Parathyroid adenoma (tissue), 2 donors: ENCODE results near the gene NR2C1.

Experiments used
- H2AFZ ChIP-seq: fragments of 300-600 bp; sonication (generic); one replicate; pipeline ENCODE4 v1.7.0; 2017; ENCODE audit warnings: antibody characterized with exemption, mild to moderate bottlenecking
- H3K27ac ChIP-seq: fragments of 300-600 bp; sonication (generic); one replicate; pipeline ENCODE4 v1.7.0; 2017
- H3K27me3 ChIP-seq: fragments of 300-600 bp; sonication (generic); one replicate; pipeline ENCODE4 v1.7.0; 2017; ENCODE audit warnings: low read length; ENCODE audit not compliant: control insufficient read depth, insufficient read depth
- H3K36me3 ChIP-seq: fragments of 300-600 bp; sonication (generic); one replicate; pipeline ENCODE4 v1.7.0; 2017; ENCODE audit warnings: low read length; ENCODE audit not compliant: control insufficient read depth, insufficient read depth
- H3K4me1 ChIP-seq: fragments of 300-600 bp; sonication (generic); one replicate; pipeline ENCODE4 v1.7.0; 2017; ENCODE audit warnings: control low read depth
- H3K4me2 ChIP-seq: fragments of 300-600 bp; sonication (generic); one replicate; pipeline ENCODE4 v1.7.0; 2017; ENCODE audit warnings: low read length
- H3K4me3 ChIP-seq: fragments of 300-600 bp; sonication (generic); one replicate; pipeline ENCODE4 v1.7.0; 2017; ENCODE audit warnings: low read depth, low read length
- H3K79me2 ChIP-seq: fragments of 300-600 bp; sonication (generic); one replicate; pipeline ENCODE4 v1.7.0; 2017; ENCODE audit warnings: control low read depth
- H3K9ac ChIP-seq: fragments of 300-600 bp; sonication (generic); one replicate; pipeline ENCODE4 v1.7.0; 2017; ENCODE audit warnings: mild to moderate bottlenecking
- H3K9me3 ChIP-seq: fragments of 300-600 bp; sonication (generic); one replicate; pipeline ENCODE4 v1.7.0; 2017; ENCODE audit warnings: low read length; ENCODE audit not compliant: control insufficient read depth
- CTCF ChIP-seq: fragments of 300-600 bp; sonication (generic); IDR thresholded peaks from one replicate; pipeline ENCODE4 v1.7.0; 2017; ENCODE audit warnings: antibody characterized with exemption, mild to moderate bottlenecking
- donor health status: primary hyperparathyroidism.

NR2C1 gene

GRCh38 chr12:95003213-95003920 lies 70.1 kb downstream of the NR2C1 start, which contains the start of gene NDUFA12:
NDUFA12 (minus strand) TSS chr12:95003697; CDS start chr12:95003680, 17 bp downstream.
- peak within 1 kb of the TSS; percentile 56 for H3K9ac ChIP-seq
- peak within 1 kb of the TSS; percentile 81 for H2AFZ ChIP-seq
- peak within 1 kb of the TSS; percentile 81 for H3K4me3 ChIP-seq
- peak within 1 kb of the TSS; percentile 82 for H3K27ac ChIP-seq
- H3K4me1 ChIP-seq = no peaks in the 10 kb centered on the region
- no peaks in the 10 kb centered on the region for H3K27me3 ChIP-seq
- no peak for TF ChIP-seq CTCF
- H3K4me2 ChIP-seq = peak within 1 kb of the TSS; percentile 56
- no peaks in the 10 kb centered on the region for H3K9me3 ChIP-seq
- no peaks in the 10 kb centered on the region for H3K36me3 ChIP-seq
- peaks cover 12% of the 10 kb centered on the region for H3K79me2 ChIP-seq

GRCh38 chr12:95002754-95003153 lies 70.7 kb downstream of the NR2C1 start:
- Histone ChIP-seq H3K4me1 (no peaks in the 10 kb centered on the region), H3K79me2 (peaks cover 12% of the 10 kb centered on the region), H3K36me3 (no peaks in the 10 kb centered on the region), H3K4me3 (peak overlapping the region; percentile 81), H3K27me3 (no peaks in the 10 kb centered on the region), H3K9me3 (no peaks in the 10 kb centered on the region), H3K9ac (peak overlapping the region; percentile 56), H3K4me2 (peak overlapping the region; percentile 56), H3K27ac (peak overlapping the region; percentile 82), H2AFZ (peak overlapping the region; percentile 81)
- TF ChIP-seq CTCF = no peak

GRCh38 chr12:94998326-94998725 lies 75.1 kb downstream of the NR2C1 start:
- Histone ChIP-seq H3K4me2 (no peak overlapping the region), H3K4me3 (no peak overlapping the region), H2AFZ (no peak overlapping the region), H3K27ac (no peak overlapping the region), H3K4me1 (no peaks in the 10 kb centered on the region), H3K79me2 (peaks cover 15% of the 10 kb centered on the region), H3K9ac (no peak overlapping the region), H3K36me3 (no peaks in the 10 kb centered on the region), H3K27me3 (no peaks in the 10 kb centered on the region), H3K9me3 (no peaks in the 10 kb centered on the region)
- no peak for TF ChIP-seq CTCF

GRCh38 chr12:94997726-94998125 lies 75.7 kb downstream of the NR2C1 start:
- Histone ChIP-seq H3K36me3 (no peaks in the 10 kb centered on the region), H3K4me1 (no peaks in the 10 kb centered on the region), H3K9me3 (no peaks in the 10 kb centered on the region), H2AFZ (no peak overlapping the region), H3K27ac (no peak overlapping the region), H3K27me3 (no peaks in the 10 kb centered on the region), H3K4me3 (no peak overlapping the region), H3K79me2 (peaks cover 10% of the 10 kb centered on the region), H3K9ac (no peak overlapping the region), H3K4me2 (no peak overlapping the region)
- TF ChIP-seq CTCF = no peak

GRCh38 chr12:94997061-94997460 lies 76.4 kb downstream of the NR2C1 start:
- H3K9ac ChIP-seq = no peak overlapping the region
- H2AFZ ChIP-seq = no peak overlapping the region
- H3K79me2 ChIP-seq = peaks cover 13% of the 10 kb centered on the region
- no peak overlapping the region for H3K4me2 ChIP-seq
- no peaks in the 10 kb centered on the region for H3K4me1 ChIP-seq
- H3K27ac ChIP-seq = no peak overlapping the region
- no peak for TF ChIP-seq CTCF
- H3K4me3 ChIP-seq = no peak overlapping the region
- no peaks in the 10 kb centered on the region for H3K27me3 ChIP-seq
- no peaks in the 10 kb centered on the region for H3K9me3 ChIP-seq
- no peaks in the 10 kb centered on the region for H3K36me3 ChIP-seq
